GM19240 (cell line): Measurements from ENCODE around the gene PABPC1L.

Source experiments
- DNase-seq: peaks from one replicate; pipeline ENCODE4 v3.0.0; 2011; ENCODE audit warnings: low spot score; ENCODE audit not compliant: insufficient read length

PABPC1L gene

GRCh38 chr20:44942264-44942973 lies 32.6 kb downstream of the PABPC1L start:
- DNase-seq: no peak

- DNase-seq: no peak
Observed at GRCh38 chr20:44943828-44944227, 34.0 kb downstream of the PABPC1L start.

DNA sequence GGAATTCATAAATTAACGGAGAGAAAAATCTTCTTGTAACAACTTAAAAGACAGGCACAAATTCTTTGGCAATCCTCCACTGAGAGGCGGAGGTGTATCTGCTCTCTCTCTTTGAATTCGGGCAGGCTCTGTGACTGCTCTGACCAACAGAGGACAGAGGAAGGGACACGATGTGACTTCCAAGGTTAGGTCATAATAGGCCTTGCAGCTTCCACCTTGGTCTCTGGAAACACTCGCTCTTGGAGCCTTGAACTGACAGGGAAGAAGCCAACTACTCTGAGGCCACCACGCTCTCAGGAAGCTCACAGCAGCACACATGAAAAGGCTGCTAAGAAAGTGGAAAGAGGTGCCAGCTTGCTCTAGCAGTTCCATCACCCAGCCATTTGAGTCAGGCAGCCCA lies 35.4 kb downstream of the PABPC1L start:
- no peak for DNase-seq

DNA sequence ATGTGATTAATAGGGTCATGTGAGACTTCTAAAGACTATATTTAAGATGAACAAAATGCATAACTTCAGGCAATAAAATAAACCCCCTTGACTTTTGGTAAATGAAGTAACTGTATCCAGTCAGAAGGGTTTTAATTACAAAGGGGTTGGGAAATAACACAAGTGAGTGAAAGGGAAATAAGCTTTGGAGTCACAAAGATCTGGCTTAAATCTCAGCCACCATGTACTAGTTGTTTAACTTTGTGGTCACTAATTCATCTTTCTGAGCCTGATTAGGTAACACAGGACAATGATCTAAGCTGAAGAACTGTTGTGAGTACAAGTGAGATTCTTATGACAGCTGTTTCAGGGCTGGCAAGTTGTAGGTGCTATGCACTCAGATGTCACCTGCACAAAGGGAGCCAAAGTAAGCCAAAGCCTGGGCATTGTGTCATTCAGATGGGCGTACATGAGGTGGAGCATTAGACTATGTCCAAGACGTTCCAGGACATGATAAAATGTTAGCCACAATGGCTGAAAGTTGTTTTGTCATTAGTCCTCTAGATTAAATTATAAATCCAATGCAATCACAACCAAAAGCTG lies 36.5 kb downstream of the PABPC1L start:
- no peak for DNase-seq

DNA sequence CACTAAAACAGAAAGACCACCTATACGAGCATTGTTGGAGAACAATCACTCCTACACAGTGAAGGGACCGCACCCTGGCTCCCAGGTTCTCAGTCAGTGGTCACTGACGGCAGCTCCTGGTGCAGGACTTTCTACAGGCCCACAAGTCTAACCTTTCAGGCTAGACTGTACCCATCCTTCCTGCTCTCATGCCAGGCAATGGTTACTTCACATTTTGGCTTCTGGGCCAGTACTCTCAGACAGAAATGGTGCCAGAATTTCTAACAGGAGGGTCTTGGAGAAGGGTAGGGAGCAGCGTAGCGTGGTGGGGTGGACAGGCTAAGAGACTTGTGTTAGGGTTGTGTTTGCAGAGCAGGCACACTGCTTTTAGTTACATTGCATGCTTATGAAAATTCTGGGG lies 38.2 kb downstream of the PABPC1L start:
- DNase-seq: no peak

DNA sequence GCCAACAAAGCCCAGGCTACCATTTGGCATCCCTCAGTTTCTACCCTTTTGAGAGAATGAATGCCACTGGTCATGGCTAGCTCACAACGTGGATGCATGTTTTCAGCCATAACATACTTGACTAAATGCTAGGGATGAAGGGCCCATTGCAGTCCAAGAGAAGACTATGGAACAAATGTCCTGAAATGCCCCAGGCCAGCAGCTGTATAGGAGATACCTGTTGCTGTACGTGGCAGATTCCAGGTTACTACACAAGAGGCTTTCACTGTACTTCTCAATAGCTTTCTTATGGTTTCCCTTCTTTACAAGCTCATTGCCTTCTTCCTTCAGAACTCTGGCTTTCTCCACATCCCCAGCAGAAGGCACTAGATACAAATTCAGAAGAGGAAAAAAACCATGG lies 38.7 kb downstream of the PABPC1L start:
- DNase-seq: no peak

- DNase-seq: no peak
Observed at GRCh38 chr20:44950368-44950767, 40.5 kb downstream of the PABPC1L start.

GRCh38 chr20:44952731-44953130 lies 42.9 kb downstream of the PABPC1L start:
- DNase-seq: no peak

DNA sequence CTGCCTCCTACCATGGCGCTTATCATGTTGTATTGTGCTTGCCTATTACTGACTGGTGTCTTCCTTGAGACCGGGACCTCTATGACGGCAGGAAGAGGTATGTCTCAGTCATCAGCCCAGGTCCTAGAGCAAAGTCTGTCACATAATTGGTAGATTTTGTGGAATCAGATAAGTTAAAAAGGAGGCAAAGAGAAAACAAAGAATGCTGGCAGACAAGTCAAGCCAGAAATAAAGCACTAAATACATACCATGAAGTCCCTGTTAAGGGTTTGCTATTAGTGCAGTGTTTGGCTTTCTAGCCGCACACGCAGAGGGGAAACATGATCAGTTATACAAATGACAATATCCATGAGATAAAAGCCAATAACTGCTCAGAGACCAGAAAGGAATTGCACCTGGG lies 44.4 kb downstream of the PABPC1L start:
- no peak for DNase-seq

- no peak for DNase-seq
Observed at GRCh38 chr20:44955270-44955669, 45.4 kb downstream of the PABPC1L start.

GRCh38 chr20:44956410-44956809 lies 46.5 kb downstream of the PABPC1L start:
- DNase-seq: no peak

GRCh38 chr20:44958276-44958675 lies 48.4 kb downstream of the PABPC1L start:
- no peak for DNase-seq

DNA sequence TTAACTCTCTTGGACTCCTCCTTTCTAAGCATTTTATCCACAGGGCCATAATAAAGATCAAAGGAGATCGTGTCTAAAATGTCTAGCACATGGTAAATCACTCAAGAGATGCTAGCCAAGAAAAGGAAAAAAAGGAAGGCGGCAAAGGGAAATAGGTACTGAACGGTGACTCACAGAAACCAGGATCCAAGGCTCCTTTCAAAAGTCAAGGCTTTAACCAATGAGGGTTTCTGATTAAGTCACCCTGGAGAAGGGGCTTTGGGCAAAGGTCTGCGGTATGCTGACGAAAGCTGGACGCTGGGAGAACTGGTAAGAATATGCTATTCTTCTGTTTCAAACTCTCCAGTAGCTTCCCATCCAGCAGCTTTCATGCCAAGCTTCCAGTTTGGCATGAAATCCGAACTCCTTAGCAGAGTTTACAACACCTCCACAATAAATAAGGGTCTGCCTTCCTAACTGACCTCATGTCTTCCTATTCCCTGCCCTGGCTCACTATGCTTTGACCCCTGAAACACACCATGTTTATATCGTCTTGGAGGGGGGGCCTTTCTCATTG lies 49.3 kb downstream of the PABPC1L start:
- DNase-seq: no peak

- DNase-seq: no peak
Observed at GRCh38 chr20:44959638-44960102, 49.8 kb downstream of the PABPC1L start.

DNA sequence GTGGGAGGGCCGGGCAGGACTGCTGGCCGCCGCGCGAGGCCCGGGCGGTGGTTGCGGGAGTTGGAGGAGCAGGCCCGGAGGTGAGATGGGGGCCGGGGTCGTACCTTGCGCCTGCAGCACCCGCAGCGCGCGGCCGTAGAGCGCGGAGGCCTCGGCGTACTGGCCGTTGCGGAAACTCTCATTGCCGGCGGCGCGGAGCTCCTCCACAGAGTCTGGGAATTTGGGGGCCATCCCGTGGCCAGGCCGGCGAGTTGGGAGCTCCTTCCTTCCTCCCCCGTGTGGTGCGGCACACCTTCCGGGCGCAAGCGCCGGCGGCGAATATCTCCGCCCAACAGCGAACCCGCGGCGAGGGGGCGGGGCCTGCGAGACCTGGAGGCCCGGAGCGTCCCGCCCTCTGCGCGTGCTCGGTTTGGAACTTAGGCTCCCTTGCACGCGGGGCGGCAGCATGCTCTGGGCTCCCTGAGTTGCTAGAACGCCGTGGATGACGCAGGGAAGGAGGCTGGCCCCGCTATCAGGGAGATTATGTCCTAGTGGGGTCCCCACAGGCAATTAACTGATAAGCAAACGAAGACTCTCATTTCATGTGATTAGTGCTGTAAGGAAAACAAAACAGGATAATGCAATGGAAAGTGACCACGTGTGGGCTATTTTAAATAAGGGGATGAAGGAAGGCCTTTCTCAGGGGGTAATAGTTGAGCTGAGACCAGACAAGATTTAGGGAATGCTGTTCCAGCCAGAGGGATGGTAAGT lies 50.4 kb downstream of the PABPC1L start, which contains the start of gene TOMM34:
Gene TOMM34, minus strand, starts transcription at position 295 of the 750 bp plus-strand sequence. Its CDS starts 64 bp downstream, at position 231.
- peak; percentile 90 for DNase-seq

GRCh38 chr20:44961011-44961869 lies 51.4 kb downstream of the PABPC1L start:
- DNase-seq: no peak

GRCh38 chr20:44961870-44962267 lies 52.0 kb downstream of the PABPC1L start:
- no peak for DNase-seq

DNA sequence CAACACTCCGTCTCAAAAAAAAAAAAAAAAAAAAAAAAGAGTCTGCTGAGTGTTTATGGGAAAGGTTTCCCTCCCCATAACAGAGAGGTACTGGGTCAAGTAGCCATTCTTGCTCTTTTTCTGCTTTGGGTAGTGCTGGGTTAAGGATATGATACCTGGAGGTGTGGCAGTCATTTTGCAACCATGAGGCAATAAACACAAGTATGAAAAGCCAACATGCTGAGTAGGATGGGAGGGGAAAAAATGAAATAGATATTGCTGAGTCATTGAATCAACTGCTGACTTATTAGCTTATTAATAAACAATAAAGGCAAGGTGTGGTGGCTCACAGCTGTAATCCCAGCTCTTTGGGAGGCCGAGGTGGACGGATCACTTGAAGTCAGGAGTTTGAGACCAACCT lies 52.6 kb downstream of the PABPC1L start:
- no peak for DNase-seq

DNA sequence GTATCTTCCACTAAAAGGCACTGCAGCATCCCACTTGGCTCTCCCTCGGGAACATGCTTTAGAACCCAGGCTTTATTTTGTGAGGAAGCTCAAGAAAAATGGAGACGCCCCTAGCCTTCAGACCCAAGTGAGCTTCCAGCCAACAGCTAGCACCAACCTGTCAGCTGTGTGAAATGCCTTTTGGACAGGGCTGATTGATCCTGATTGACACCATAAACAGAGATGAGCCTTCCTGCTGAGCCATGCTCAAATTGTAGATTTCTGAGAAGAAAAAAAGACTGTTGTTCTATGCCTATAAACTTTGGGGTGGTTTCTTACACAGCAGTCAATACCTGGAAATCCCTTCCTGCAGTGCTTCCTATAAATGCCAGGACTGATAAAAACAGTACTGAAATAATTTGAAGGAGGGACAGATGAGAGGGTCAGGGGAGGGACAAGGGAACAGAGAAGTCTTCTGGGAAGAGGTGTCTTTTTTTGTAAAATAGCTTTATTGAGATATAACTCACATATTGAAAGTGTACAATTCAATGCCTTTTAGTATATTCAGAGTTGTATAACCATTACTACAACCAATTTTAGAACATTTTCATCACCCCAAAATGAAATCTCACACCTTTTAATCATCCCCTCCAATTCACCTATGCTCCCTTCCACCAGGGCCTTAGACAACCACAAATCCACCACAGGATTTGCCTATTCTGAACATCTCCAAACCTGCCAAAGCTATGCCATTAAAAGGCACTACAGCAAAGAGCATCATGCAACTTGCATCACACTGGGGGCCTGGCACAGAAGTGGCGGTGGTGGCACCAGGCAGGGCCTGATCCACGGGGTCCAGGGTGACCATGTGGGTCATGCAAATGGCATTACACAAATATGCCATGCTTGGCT lies 53.7 kb downstream of the PABPC1L start:
- no peak for DNase-seq

GRCh38 chr20:44965651-44966029 lies 55.8 kb downstream of the PABPC1L start:
- no peak for DNase-seq
